Liver (tissue), 9 donors: ENCODE results near the gene CFAP73. TPM values are rescaled to one million over a fixed set of nuclear protein-coding genes. Genes with fewer than 3 reads are reported as not detected.

Source experiments
- DNase-seq: peaks from one replicate; pipeline ENCODE4 v3.0.0-alpha.2; 2017; ENCODE audit warnings: low spot score
- H3K27ac ChIP-seq, 2 donors: one replicate each; pipeline ENCODE4 v1.7.0; 2013; ENCODE audit warnings: inconsistent platforms in 2 of 2, low read length in 2 of 2, control low read depth in 1 of 2, low read depth in 1 of 2, mild to moderate bottlenecking in 1 of 2
- H3K27me3 ChIP-seq, 4 donors: one replicate each; pipeline versions ENCODE4 v1.6.1 to v1.7.0; 2013; ENCODE audit warnings: low read length in 3 of 4, inconsistent platforms in 1 of 4, mild to moderate bottlenecking in 1 of 4, moderate library complexity in 1 of 4; ENCODE audit not compliant: control insufficient read depth in 4 of 4, insufficient read depth in 4 of 4
- H3K36me3 ChIP-seq, 4 donors: one replicate each; pipeline versions ENCODE4 v1.6.1 to v1.7.0; 2013; ENCODE audit warnings: low read length in 3 of 4, mild to moderate bottlenecking in 3 of 4, low read depth in 1 of 4, moderate library complexity in 1 of 4; ENCODE audit not compliant: control insufficient read depth in 4 of 4, insufficient read depth in 3 of 4
- H3K4me1 ChIP-seq, 4 donors: one replicate each; pipeline versions ENCODE4 v1.6.1 to v1.7.0; 2013; ENCODE audit warnings: low read length in 3 of 4, mild to moderate bottlenecking in 3 of 4, moderate library complexity in 1 of 4; ENCODE audit not compliant: control insufficient read depth in 4 of 4, insufficient read depth in 4 of 4
- H3K4me3 ChIP-seq, 3 donors: one replicate each; pipeline versions ENCODE4 v1.6.1 to v1.7.0; 2013; ENCODE audit warnings: low read length in 3 of 3, control low read depth in 1 of 3, low read depth in 1 of 3, mild to moderate bottlenecking in 1 of 3
- H3K9ac ChIP-seq, 2 donors: one replicate each; pipeline ENCODE4 v1.7.0; 2013; ENCODE audit warnings: low read length in 2 of 2, mild to moderate bottlenecking in 2 of 2, moderate library complexity in 2 of 2, control low read depth in 1 of 2, low read depth in 1 of 2
- H3K9me3 ChIP-seq, 4 donors: one replicate each; pipeline versions ENCODE4 v1.6.1 to v1.7.0; 2013; ENCODE audit warnings: low read length in 3 of 4; ENCODE audit not compliant: control insufficient read depth in 4 of 4
- ATF3 ChIP-seq: IDR thresholded peaks from 2 replicates; pipeline ENCODE4 v1.6.1; 2016; ENCODE audit warnings: antibody characterized with exemption
- CTCF ChIP-seq: fragments of 150-350 bp; IDR thresholded peaks from 2 replicates; pipeline ENCODE4 v1.5.1; 2017; ENCODE audit warnings: improper control_type of control experiment, low read depth, low read length; ENCODE audit not compliant: missing input control
- FOXA1 ChIP-seq: IDR thresholded peaks from 2 replicates; pipeline ENCODE4 v1.6.1; 2016; ENCODE audit warnings: antibody characterized with exemption
- FOXA2 ChIP-seq: IDR thresholded peaks from 2 replicates; pipeline ENCODE4 v1.6.1; 2016; ENCODE audit warnings: antibody characterized with exemption
- GABPA ChIP-seq, 2 donors: IDR thresholded peaks in 1 of 2; conservative IDR thresholded peaks in 1 of 2; 2 replicates each; pipeline ENCODE4 v1.6.1; 2016; ENCODE audit warnings: antibody characterized with exemption in 2 of 2, mild to moderate bottlenecking in 1 of 2, moderate library complexity in 1 of 2
- HNF4A ChIP-seq, 2 donors: conservative IDR thresholded peaks; 2 replicates each; pipeline ENCODE4 v1.6.1; 2016; ENCODE audit warnings: antibody characterized with exemption in 2 of 2, mild to moderate bottlenecking in 2 of 2
- HNF4G ChIP-seq: IDR thresholded peaks from 2 replicates; pipeline ENCODE4 v1.6.1; 2016; ENCODE audit warnings: antibody characterized with exemption
- JUND ChIP-seq, 2 donors: IDR thresholded peaks; 2 replicates each; pipeline ENCODE4 v1.6.1; 2016; ENCODE audit warnings: antibody characterized with exemption in 2 of 2
- MAX ChIP-seq: IDR thresholded peaks from 2 replicates; pipeline ENCODE4 v1.6.1; 2016; ENCODE audit warnings: antibody characterized with exemption
- NR2F2 ChIP-seq: IDR thresholded peaks from 2 replicates; pipeline ENCODE4 v1.6.1; 2016; ENCODE audit warnings: antibody characterized with exemption
- RAD21 ChIP-seq, 2 donors: IDR thresholded peaks; 2 replicates each; pipeline ENCODE4 v1.6.1; 2016; ENCODE audit warnings: antibody characterized with exemption in 2 of 2, mild to moderate bottlenecking in 2 of 2
- REST ChIP-seq: IDR thresholded peaks from 2 replicates; pipeline ENCODE4 v1.6.1; 2016; ENCODE audit warnings: antibody characterized with exemption, mild to moderate bottlenecking
- RXRA ChIP-seq, 2 donors: IDR thresholded peaks; 2 replicates each; pipeline ENCODE4 v1.6.1; 2017 to 2018; ENCODE audit warnings: antibody characterized with exemption in 2 of 2, mild to moderate bottlenecking in 1 of 2
- SP1 ChIP-seq: IDR thresholded peaks from 2 replicates; pipeline ENCODE4 v1.6.1; 2018; ENCODE audit warnings: antibody characterized with exemption, mild to moderate bottlenecking
- TAF1 ChIP-seq: conservative IDR thresholded peaks from 2 replicates; pipeline ENCODE4 v1.6.1; 2016; ENCODE audit warnings: antibody characterized with exemption, mild to moderate bottlenecking
- YY1 ChIP-seq: IDR thresholded peaks from 2 replicates; pipeline ENCODE4 v1.6.1; 2016; ENCODE audit warnings: antibody characterized with exemption, mild to moderate bottlenecking
- ZBTB33 ChIP-seq: IDR thresholded peaks from 2 replicates; pipeline ENCODE4 v1.6.1; 2016; ENCODE audit warnings: antibody characterized with exemption
- WGBS: extraction: QIAGEN DNeasy Blood & Tissue Kit; methylation state at CpG from one replicate; pipeline ENCODE4 v1.1.7; 2013; 5-methylcytosine and 5-hydroxymethylcytosine counted together
- polyA plus RNA-seq, 2 donors: library from polyadenylated mRNA; stranded (reverse) in 1 of 2; unstranded in 1 of 2; fragments of 200-250 nt in 1 of 2; fragments of >200 nt in 1 of 2; fragmentation: Nextera tagmentation in 1 of 2; extraction: Ambion mirVana in 1 of 2; gene quantifications; one replicate each; pipeline versions ENCODE4 v1.2.1 to v1.2.3, GENCODE V29; 2013 to 2015
- total RNA-seq, 2 donors: library from RNA; depleted of rRNA; stranded (reverse); fragments of >200 nt; gene quantifications; one replicate each; pipeline ENCODE4 v1.2.3, GENCODE V29; 2014
- donor health status: healthy.
- donor health status: healthy.
- donor health status: healthy.
- donor health status: healthy.
- donor health status: healthy.

Gene CFAP73
- total RNA-seq (under 1 TPM in 1 of 2 donors, not detected in 1; 0.19 TPM), polyA plus RNA-seq (under 1 TPM in 1 of 2 donors, not detected in 1; 0.18 TPM)

GRCh38 chr12:113149361-113150150, at the start of gene CFAP73:
Gene CFAP73 (plus strand): TSS chr12:113149724. CDS start chr12:113149858, 134 bp downstream.
- no peak for DNase-seq
- H3K27ac ChIP-seq = no peak within 1 kb of the TSS
- WGBS = 40% methylated on average over 22 of the region's 22 CpGs

More at GRCh38 chr12:113149361-113150150, at the start of gene CFAP73:
- no peak for TF ChIP-seq REST
- no peak for TF ChIP-seq FOXA1
- TF ChIP-seq MAX = no peak
- TF ChIP-seq FOXA2 = no peak
- TF ChIP-seq RAD21 (IDR thresholded peaks at IDR 0.05) = no peak
- TF ChIP-seq ATF3 = no peak
- TF ChIP-seq SP1 = no peak
- TF ChIP-seq RXRA (IDR thresholded peaks at IDR 0.05) = no peak
- TF ChIP-seq TAF1 = no peak
- TF ChIP-seq NR2F2 = no peak
- TF ChIP-seq CTCF = no peak
- no peak for TF ChIP-seq HNF4A (conservative IDR thresholded peaks at IDR 0.05)
- TF ChIP-seq JUND (IDR thresholded peaks at IDR 0.05) = no peak
- no peak for TF ChIP-seq YY1
- no peak for TF ChIP-seq GABPA (IDR thresholded peaks at IDR 0.05 in 1 of 2, conservative IDR thresholded peaks at IDR 0.05 in 1 of 2)
- TF ChIP-seq ZBTB33 = no peak
- no peak for TF ChIP-seq HNF4G
- Histone ChIP-seq H3K9ac (no peak within 1 kb of the TSS), H3K4me3 (no peak within 1 kb of the TSS), H3K9me3 (no peaks in the 10 kb centered on the region), H3K27me3 (peaks cover 0 to 3% (median 0%) of the 10 kb centered on the region in 4 donors), H3K36me3 (no peaks in the 10 kb centered on the region), H3K4me1 (peaks cover 5 to 16% (median 9%) of the 10 kb centered on the region in 4 donors)
